H9 (cell line): ENCODE data around the gene VDR. TPM values are rescaled to one million over a fixed set of nuclear protein-coding genes. Genes with fewer than 3 reads are reported as not detected.

Experiments
- DNase-seq: peaks from one replicate; pipeline ENCODE4 v3.0.0-alpha.2; 2017
- H2AFZ ChIP-seq: one replicate; pipeline ENCODE4 v1.6.1; 2013; ENCODE audit warnings: mild to moderate bottlenecking, low read length, control low read depth, moderate library complexity
- H2AK5ac ChIP-seq: 2 replicates; pipeline ENCODE4 v1.6.1; 2013; ENCODE audit warnings: low read length, control low read depth, mixed read lengths; ENCODE audit not compliant: insufficient read length
- H2BK120ac ChIP-seq: one replicate; pipeline ENCODE4 v1.6.1; 2013; ENCODE audit warnings: low read depth, mild to moderate bottlenecking, low read length, control low read depth, inconsistent platforms; ENCODE audit not compliant: poor library complexity, severe bottlenecking
- H2BK12ac ChIP-seq: 2 replicates; pipeline ENCODE4 v1.6.1; 2013; ENCODE audit warnings: low read length, control low read depth, mixed read lengths, low read depth; ENCODE audit not compliant: insufficient read length
- H2BK15ac ChIP-seq: 2 replicates; pipeline ENCODE4 v1.6.1; 2013; ENCODE audit warnings: low read depth, low read length, control low read depth
- H2BK20ac ChIP-seq: one replicate; pipeline ENCODE4 v1.6.1; 2013; ENCODE audit warnings: low read depth, mild to moderate bottlenecking, low read length, control low read depth, inconsistent platforms; ENCODE audit not compliant: poor library complexity, severe bottlenecking
- H2BK5ac ChIP-seq: 2 replicates; pipeline ENCODE4 v1.6.1; 2013; ENCODE audit warnings: low read length, control low read depth, mixed read lengths; ENCODE audit not compliant: insufficient read length
- H3K14ac ChIP-seq: 2 replicates; pipeline ENCODE4 v1.6.1; 2013; ENCODE audit warnings: low read length, control low read depth; ENCODE audit not compliant: insufficient read depth
- H3K18ac ChIP-seq: 2 replicates; pipeline ENCODE4 v1.6.1; 2013; ENCODE audit warnings: low read depth, mild to moderate bottlenecking, mixed read lengths, low read length, control low read depth; ENCODE audit not compliant: insufficient read length
- H3K23ac ChIP-seq: 2 replicates; pipeline ENCODE4 v1.6.1; 2013; ENCODE audit warnings: low read length, control low read depth, mixed read lengths, low read depth; ENCODE audit not compliant: insufficient read length
- H3K23me2 ChIP-seq: 2 replicates; pipeline ENCODE4 v1.6.1; 2013; ENCODE audit warnings: low read depth, mild to moderate bottlenecking, mixed read lengths, low read length, control low read depth; ENCODE audit not compliant: insufficient read length, poor library complexity, severe bottlenecking
- H3K27ac ChIP-seq: 2 replicates; pipeline ENCODE4 v1.5.1; 2013; ENCODE audit warnings: low read length, control low read depth, mixed read lengths, low read depth; ENCODE audit not compliant: insufficient read length
- H3K27me3 ChIP-seq: 2 replicates; pipeline ENCODE4 v1.6.1; 2013; ENCODE audit warnings: low read length, control low read depth, inconsistent platforms; ENCODE audit not compliant: insufficient read depth
- H3K4ac ChIP-seq: 2 replicates; pipeline ENCODE4 v1.6.1; 2013; ENCODE audit warnings: low read depth, mild to moderate bottlenecking, control low read depth, inconsistent platforms, low read length, moderate library complexity
- H3K4me1 ChIP-seq: 2 replicates; pipeline ENCODE4 v1.6.1; 2013; ENCODE audit warnings: low read length, control low read depth, inconsistent platforms; ENCODE audit not compliant: insufficient read depth
- H3K4me2 ChIP-seq: 2 replicates; pipeline ENCODE4 v1.6.1; 2013; ENCODE audit warnings: low read length, control low read depth, mixed read lengths; ENCODE audit not compliant: insufficient read length, insufficient read depth
- H3K56ac ChIP-seq: 2 replicates; pipeline ENCODE4 v1.6.1; 2013; ENCODE audit warnings: low read depth, mild to moderate bottlenecking, mixed read lengths, low read length, control low read depth; ENCODE audit not compliant: insufficient read length
- H3K79me1 ChIP-seq: 2 replicates; pipeline ENCODE4 v1.6.1; 2013; ENCODE audit warnings: low read depth, mild to moderate bottlenecking, moderate library complexity, low read length, control low read depth, inconsistent platforms; ENCODE audit not compliant: insufficient read depth, poor library complexity, severe bottlenecking
- H3K79me2 ChIP-seq: 2 replicates; pipeline ENCODE4 v1.6.1; 2013; ENCODE audit warnings: low read length, control low read depth, inconsistent platforms; ENCODE audit not compliant: insufficient read depth
- H3K9ac ChIP-seq: 2 replicates; pipeline ENCODE4 v1.6.1; 2013; ENCODE audit warnings: low read length, control low read depth, mixed read lengths; ENCODE audit not compliant: insufficient read length; ENCODE audit errors: extremely low read depth
- H3K9me3 ChIP-seq: one replicate; pipeline ENCODE4 v1.6.1; 2013; ENCODE audit warnings: low read depth, low read length, inconsistent platforms; ENCODE audit not compliant: control insufficient read depth
- H3T11ph ChIP-seq: one replicate; pipeline ENCODE4 v1.6.1; 2013; ENCODE audit warnings: mild to moderate bottlenecking, low read length, control low read depth, inconsistent platforms
- H4K20me1 ChIP-seq: one replicate; pipeline ENCODE4 v1.6.1; 2013; ENCODE audit not compliant: control insufficient read depth, insufficient read length, insufficient read depth
- H4K5ac ChIP-seq: 2 replicates; pipeline ENCODE4 v1.6.1; 2013; ENCODE audit warnings: low read depth, mild to moderate bottlenecking, mixed read lengths, low read length, control low read depth; ENCODE audit not compliant: insufficient read length
- H4K8ac ChIP-seq: replicated peaks from 2 replicates; pipeline ENCODE4 v1.6.1; 2013; ENCODE audit warnings: low read length, control low read depth, mixed read lengths, low read depth; ENCODE audit not compliant: insufficient read length
- H4K91ac ChIP-seq: 2 replicates; pipeline ENCODE4 v1.6.1; 2013; ENCODE audit warnings: low read depth, mild to moderate bottlenecking, moderate library complexity, mixed read lengths, low read length, control low read depth; ENCODE audit not compliant: insufficient read length
- H3K27ac Mint-ChIP-seq, 3 experiments: 2 replicates in 2 of 3; 3 replicates in 1 of 3; pipeline ENCODE4 v1.8.0; 2020 to 2021; ENCODE audit warnings: mixed read lengths in 3 of 3, mild to moderate bottlenecking in 1 of 3, moderate library complexity in 1 of 3
- H3K27me3 Mint-ChIP-seq: 2 replicates; pipeline ENCODE4 v1.8.0; 2021; ENCODE audit warnings: low read depth, mild to moderate bottlenecking, moderate library complexity, mixed read lengths
- H3K36me3 Mint-ChIP-seq, 3 experiments: 2 replicates in 2 of 3; 3 replicates in 1 of 3; pipeline ENCODE4 v1.8.0; 2020 to 2021; ENCODE audit warnings: low read depth in 3 of 3, mixed read lengths in 3 of 3; ENCODE audit not compliant: insufficient read depth in 1 of 3
- H3K4me1 Mint-ChIP-seq, 2 experiments: 2 replicates each; pipeline ENCODE4 v1.8.0; 2020; ENCODE audit warnings: mixed read lengths in 2 of 2
- H3K4me3 Mint-ChIP-seq, 2 experiments: 2 replicates in 1 of 2; 3 replicates in 1 of 2; pipeline ENCODE4 v1.8.0; 2020 to 2021; ENCODE audit warnings: mild to moderate bottlenecking in 2 of 2, mixed read lengths in 2 of 2, moderate library complexity in 1 of 2
- H3K9me3 Mint-ChIP-seq, 2 experiments: 2 replicates in 1 of 2; 3 replicates in 1 of 2; pipeline ENCODE4 v1.8.0; 2020; ENCODE audit warnings: mild to moderate bottlenecking in 2 of 2, mixed read lengths in 2 of 2, moderate library complexity in 1 of 2
- CTCF ChIP-seq: fragments of 200-600 bp; sonication (generic); conservative IDR thresholded peaks from 3 replicates; pipeline ENCODE4 v1.8.0; 2021; ENCODE audit warnings: antibody characterized with exemption, mild to moderate bottlenecking
- total RNA-seq: library from RNA; stranded (reverse); gene quantifications from 2 replicates; pipeline ENCODE4 v1.2.1, GENCODE V29; 2021

VDR gene
- total RNA-seq, 1 experiment from 2014 or later: 0.61 TPM

GRCh38 chr12:47876440-47876960 lies 28.3 kb downstream of the VDR start:
- Histone ChIP-seq H4K91ac (no peak overlapping the region), H4K5ac (no peak overlapping the region), H3K23ac (no peak overlapping the region), H3T11ph (no peak overlapping the region), H2BK120ac (no peak overlapping the region), H3K27me3 (no peaks in the 10 kb centered on the region; the same call in 1 of the 2 replicates), H3K79me1 (no peaks in the 10 kb centered on the region), H2AFZ (no peak overlapping the region), H3K9ac (no peak overlapping the region), H2BK20ac (no peak overlapping the region), H2BK15ac (no peak overlapping the region), H3K9me3 (no peaks in the 10 kb centered on the region), H3K14ac (no peak overlapping the region), H4K8ac (no peak overlapping the region), H2BK12ac (no peak overlapping the region), H3K23me2 (no peaks in the 10 kb centered on the region), H3K4ac (no peak overlapping the region), H3K56ac (no peak overlapping the region), H4K20me1 (no peaks in the 10 kb centered on the region), H3K18ac (no peak overlapping the region), H3K79me2 (no peaks in the 10 kb centered on the region), H3K4me2 (no peak overlapping the region), H2AK5ac (no peak overlapping the region), H3K27ac (no peak overlapping the region), H3K4me1 (no peaks in the 10 kb centered on the region), H2BK5ac (no peak overlapping the region)
- H3K4me1 Mint-ChIP-seq: peaks cover 8 to 9% of the 10 kb centered on the region in 2 experiments
- peak overlapping the region in 1 of 3 experiments; percentile 36; a peak in 1 of 7 replicates for H3K27ac Mint-ChIP-seq
- DNase-seq: no peak
- no peak overlapping the region for H3K4me3 Mint-ChIP-seq
- no peak for TF ChIP-seq CTCF
- H3K27me3 Mint-ChIP-seq: peaks cover 12% of the 10 kb centered on the region
- no peaks in the 10 kb centered on the region for H3K9me3 Mint-ChIP-seq
- H3K36me3 Mint-ChIP-seq: peaks cover 0 to 2% (median 0%) of the 10 kb centered on the region in 3 experiments; a peak in 1 of 7 replicates
